ENCODE results near the gene SF3A1.

GRCh38 chr22:30288419-30289140 is 68.1 kb downstream of the SF3A1 start:
- TF ChIP-seq CTCF (IDR thresholded peaks at IDR 0.05) (no peak), ZFX (IDR thresholded peaks at IDR 0.05; ENCODE audit: borderline replicate concordance) (no peak)

Data from 22Rv1 (cell line).